Left renal cortex interstitium (tissue), 4 donors: Measurements from ENCODE around the gene CKS1B. TPM values are rescaled to one million over a fixed set of nuclear protein-coding genes. Genes with fewer than 3 reads are reported as not detected.

Experiments
- DNase-seq, 4 donors: peaks; one replicate each; pipeline ENCODE4 v3.0.0-alpha.2; 2013; ENCODE audit warnings: low read depth in 4 of 4, low spot score in 2 of 4, missing footprints in 1 of 4
- polyA plus RNA-seq, 4 donors: library from polyadenylated mRNA; unstranded; fragments of 120-200 nt; gene quantifications; one replicate each; pipeline ENCODE4 v1.2.1, GENCODE V29; 2013; ENCODE audit not compliant: insufficient read length in 4 of 4

Gene CKS1B
- polyA plus RNA-seq, 4 donors, result 82.3 to 99.0 (median 91.8) TPM

DNA sequence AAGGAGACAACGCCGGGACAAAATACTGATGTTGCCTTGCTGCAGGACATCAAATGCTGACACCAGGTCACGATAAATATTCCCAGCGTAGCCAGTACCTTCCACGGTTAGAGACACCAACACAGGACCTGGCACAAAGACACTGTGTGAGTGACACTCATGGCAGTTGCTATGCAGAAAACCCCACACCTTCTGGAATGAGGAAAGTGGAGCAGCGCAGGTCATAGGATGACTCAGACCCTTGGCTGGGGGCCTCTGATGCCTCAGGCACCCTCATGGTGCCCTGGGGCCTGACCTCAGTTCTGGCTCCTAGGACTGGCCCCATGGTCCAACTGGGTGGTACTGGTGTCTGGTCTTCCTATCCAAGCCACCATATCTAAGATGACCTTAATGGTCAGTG is 52.1 kb downstream of the CKS1B start:
- no peak for DNase-seq

Other genes with a start within 250 kb of the CKS1B start
- gene KCNN3, start 104.4 kb upstream of the CKS1B start, polyA plus RNA-seq, result 1 to 10 TPM; 2.4 to 3.3 (median 2.5) TPM
- gene PMVK, start 38.0 kb upstream of the CKS1B start, polyA plus RNA-seq, result 10 to 100 TPM; 36.4 to 48.0 (median 41.3) TPM
- gene PBXIP1, start 18.6 kb upstream of the CKS1B start, polyA plus RNA-seq, result 10 to 100 TPM; 68.3 to 81.2 (median 73.6) TPM
- gene PYGO2, start 12.9 kb upstream of the CKS1B start, polyA plus RNA-seq, result 10 to 100 TPM; 41.4 to 51.2 (median 47.0) TPM
- gene SHC1, start 3.9 kb upstream of the CKS1B start, polyA plus RNA-seq, result 10 to 100 TPM; 71.9 to 91.5 (median 80.8) TPM
- 10 to 100 TPM; 27.4 to 38.7 (median 32.6) TPM for gene FLAD1, start 8.7 kb downstream of the CKS1B start, polyA plus RNA-seq
- gene LENEP, start 18.9 kb downstream of the CKS1B start, polyA plus RNA-seq, result 1 to 10 TPM in 1 of 4 donors, under 1 TPM in 3; 0.27 to 1.4 (median 0.60) TPM
- 10 to 100 TPM; 11.8 to 17.9 (median 15.4) TPM for gene ZBTB7B, start 28.1 kb downstream of the CKS1B start, polyA plus RNA-seq
- 1 to 10 TPM; 1.1 to 2.5 (median 1.9) TPM for gene DCST2, start 59.1 kb downstream of the CKS1B start, polyA plus RNA-seq
- gene DCST1, start 59.1 kb downstream of the CKS1B start, polyA plus RNA-seq, result under 1 TPM; 0.14 to 0.44 (median 0.35) TPM
- gene ADAM15, start 76.6 kb downstream of the CKS1B start, polyA plus RNA-seq, result 10 to 100 TPM; 36.7 to 55.8 (median 55.4) TPM
- gene EFNA4, start 89.1 kb downstream of the CKS1B start, polyA plus RNA-seq, result 10 to 100 TPM; 18.1 to 24.5 (median 21.3) TPM
- 1 to 10 TPM; 4.9 to 9.4 (median 6.7) TPM for gene EFNA3, start 104.2 kb downstream of the CKS1B start, polyA plus RNA-seq
- gene EFNA1, start 153.2 kb downstream of the CKS1B start, polyA plus RNA-seq, result 10 to 100 TPM; 58.7 to 76.2 (median 70.8) TPM
- 10 to 100 TPM; 51.5 to 61.1 (median 55.4) TPM for gene SLC50A1, start 161.2 kb downstream of the CKS1B start, polyA plus RNA-seq
- 10 to 100 TPM; 31.3 to 64.7 (median 45.2) TPM for gene DPM3, start 165.8 kb downstream of the CKS1B start, polyA plus RNA-seq
- gene KRTCAP2, start 198.6 kb downstream of the CKS1B start, polyA plus RNA-seq, result 100 to 1,000 TPM; 124 to 166 (median 137) TPM
- 1 to 10 TPM; 2.7 to 6.4 (median 4.9) TPM for gene TRIM46, start 199.2 kb downstream of the CKS1B start, polyA plus RNA-seq
- gene THBS3, start 233.2 kb downstream of the CKS1B start, polyA plus RNA-seq, result 10 to 100 TPM; 26.3 to 54.2 (median 37.5) TPM
- 10 to 100 TPM; 38.3 to 49.0 (median 44.8) TPM for gene MTX1, start 234.0 kb downstream of the CKS1B start, polyA plus RNA-seq